HEK293 (cell line): ENCODE measurements around the gene TBC1D22A.

ENCODE experiments used
- CTCF ChIA-PET: fragments of 350-600 bp; formaldehyde crosslinking; extraction: SDS; loops from one replicate; lab custom pipeline; 2021; ENCODE audit warnings: antibody characterized with exemption; lab: Yijun Ruan, JAX
- POLR2A ChIA-PET: fragments of 300-600 bp; formaldehyde crosslinking; extraction: SDS; loops from one replicate; lab custom pipeline; 2020; ENCODE audit warnings: antibody characterized with exemption, inconsistent platforms; lab: Yijun Ruan, JAX
- H3K27ac ChIP-seq: fragments of 200-500 bp; sonication (Bioruptor generic); 2 replicates; pipeline ENCODE4 v1.5.1; 2014; ENCODE audit warnings: low read depth, low read length, control low read depth, inconsistent platforms; ENCODE audit errors: extremely low read depth
- H3K36me3 ChIP-seq, 2 experiments: fragments of 200-500 bp in 1 of 2; sonication (Bioruptor generic) in 1 of 2; 1 replicate in 1 of 2; 2 replicates in 1 of 2; pipeline ENCODE4 v1.5.1; 2014 to 2017; ENCODE audit warnings: inconsistent platforms in 2 of 2, low read length in 2 of 2; ENCODE audit not compliant: control insufficient read depth in 2 of 2, insufficient read depth in 1 of 2
- H3K4me1 ChIP-seq: fragments of 200-500 bp; sonication (Bioruptor generic); 2 replicates; pipeline ENCODE4 v1.5.1; 2014; ENCODE audit warnings: mild to moderate bottlenecking, low read length, inconsistent platforms; ENCODE audit not compliant: control insufficient read depth, insufficient read depth
- H3K4me3 ChIP-seq: 2 replicates; pipeline ENCODE4 v1.5.1; 2011; ENCODE audit warnings: low read depth, mild to moderate bottlenecking, control low read depth, low read length, moderate library complexity
- H3K9me3 ChIP-seq: fragments of 200-500 bp; sonication (Bioruptor generic); 2 replicates; pipeline ENCODE4 v1.5.1; 2014; ENCODE audit warnings: low read depth, low read length, inconsistent platforms; ENCODE audit not compliant: control insufficient read depth, insufficient read depth
- BCL11A ChIP-seq: fragments of 450-650 bp; formaldehyde crosslinking; IDR thresholded peaks from 2 replicates; pipeline ENCODE4 v1.5.1; 2016; ENCODE audit warnings: low read depth, missing biosample characterization, missing genetic modification characterization
- BCL6B ChIP-seq: fragments of 450-650 bp; formaldehyde crosslinking; IDR thresholded peaks from 2 replicates; pipeline ENCODE4 v1.5.1; 2017; ENCODE audit warnings: missing biosample characterization, missing genetic modification characterization
- CTCF ChIP-seq: fragments of 450-650 bp; formaldehyde crosslinking; IDR thresholded peaks from 2 replicates; pipeline ENCODE4 v1.5.1; 2016; ENCODE audit warnings: missing biosample characterization, missing genetic modification characterization
- KLF17 ChIP-seq: fragments of 450-650 bp; formaldehyde crosslinking; IDR thresholded peaks from 2 replicates; pipeline ENCODE4 v1.5.1; 2016; ENCODE audit warnings: missing biosample characterization, missing genetic modification characterization
- KLF7 ChIP-seq: fragments of 450-650 bp; formaldehyde crosslinking; IDR thresholded peaks from 2 replicates; pipeline ENCODE4 v1.5.1; 2016; ENCODE audit warnings: missing biosample characterization, missing genetic modification characterization, borderline replicate concordance
- KLF9 ChIP-seq: fragments of 450-650 bp; formaldehyde crosslinking; IDR thresholded peaks from 2 replicates; pipeline ENCODE4 v1.5.1; 2016; ENCODE audit warnings: missing biosample characterization, missing genetic modification characterization, low read depth
- MEIS1 ChIP-seq: sonication (generic); formaldehyde crosslinking; IDR thresholded peaks from 2 replicates; pipeline ENCODE4 v1.8.1; 2022; ENCODE audit warnings: missing genetic modification reagents, mild to moderate bottlenecking, borderline replicate concordance
- SP7 ChIP-seq: fragments of 450-650 bp; formaldehyde crosslinking; IDR thresholded peaks from 2 replicates; pipeline ENCODE4 v1.5.1; 2016; ENCODE audit warnings: missing biosample characterization, missing genetic modification characterization
- YY2 ChIP-seq: fragments of 450-650 bp; formaldehyde crosslinking; IDR thresholded peaks from 2 replicates; pipeline ENCODE4 v1.5.1; 2016; ENCODE audit warnings: missing biosample characterization, missing genetic modification characterization
- ZBTB8A ChIP-seq: fragments of 450-650 bp; formaldehyde crosslinking; IDR thresholded peaks from 2 replicates; pipeline ENCODE4 v1.5.1; 2016; ENCODE audit warnings: missing biosample characterization, missing genetic modification characterization
- ZNF155 ChIP-seq: fragments of 450-650 bp; formaldehyde crosslinking; IDR thresholded peaks from 2 replicates; pipeline ENCODE4 v1.5.1; 2016; ENCODE audit warnings: missing biosample characterization, missing genetic modification characterization
- ZNF214 ChIP-seq: fragments of 450-650 bp; formaldehyde crosslinking; IDR thresholded peaks from 2 replicates; pipeline ENCODE4 v1.5.1; 2017; ENCODE audit warnings: missing biosample characterization, mild to moderate bottlenecking, missing genetic modification characterization, borderline replicate concordance
- ZNF23 ChIP-seq: fragments of 450-650 bp; formaldehyde crosslinking; IDR thresholded peaks from 2 replicates; pipeline ENCODE4 v1.5.1; 2016; ENCODE audit warnings: missing biosample characterization, missing genetic modification characterization, borderline replicate concordance
- ZNF544 ChIP-seq: fragments of 450-650 bp; formaldehyde crosslinking; IDR thresholded peaks from 2 replicates; pipeline ENCODE4 v1.5.0; 2017; ENCODE audit warnings: missing biosample characterization, missing genetic modification characterization
- ZNF561 ChIP-seq: fragments of 450-650 bp; IDR thresholded peaks from 2 replicates; pipeline ENCODE4 v1.5.1; 2018; ENCODE audit warnings: missing biosample characterization, missing genetic modification characterization, borderline replicate concordance
- ZNF585B ChIP-seq: fragments of 450-650 bp; formaldehyde crosslinking; IDR thresholded peaks from 2 replicates; pipeline ENCODE4 v1.5.1; 2016; ENCODE audit warnings: missing biosample characterization, missing genetic modification characterization
- ZNF677 ChIP-seq: fragments of 450-650 bp; IDR thresholded peaks from 2 replicates; pipeline ENCODE4 v1.5.0; 2018; ENCODE audit warnings: missing biosample characterization, mild to moderate bottlenecking, missing genetic modification characterization, moderate library complexity
- ZNF701 ChIP-seq: fragments of 450-650 bp; formaldehyde crosslinking; IDR thresholded peaks from 2 replicates; pipeline ENCODE4 v1.5.1; 2016; ENCODE audit warnings: missing biosample characterization, missing genetic modification characterization
- ZNF707 ChIP-seq: fragments of 450-650 bp; formaldehyde crosslinking; IDR thresholded peaks from 2 replicates; pipeline ENCODE4 v1.5.1; 2016; ENCODE audit warnings: missing biosample characterization, missing genetic modification characterization

Gene TBC1D22A

GRCh38 chr22:46826438-46827135 lies 64.1 kb downstream of the TBC1D22A start:
- H3K36me3 ChIP-seq = peaks cover 0 to 17% of the 10 kb centered on the region in 2 experiments; a peak in 2 of 3 replicates
- no peaks in the 10 kb centered on the region for H3K9me3 ChIP-seq
- no peak overlapping the region for H3K27ac ChIP-seq
- no peak overlapping the region for H3K4me3 ChIP-seq
- H3K4me1 ChIP-seq = peaks cover 25% of the 10 kb centered on the region
- CTCF ChIA-PET = interaction anchor here (0.6 to 2.4 kb wide), 6 partner anchors 9 to 1413 kb away, joined by 3 to 21 read pairs (median 4); no protein-coding TSS in a partner anchor
- no peak for TF ChIP-seq KLF17 (tag by site-specific recombination)
- no peak for TF ChIP-seq YY2 (tag by site-specific recombination)
- no peak for TF ChIP-seq ZBTB8A (tag by site-specific recombination)
- no peak for TF ChIP-seq CTCF (tag by site-specific recombination)
- no peak for TF ChIP-seq BCL11A (tag by site-specific recombination)
- no peak for TF ChIP-seq ZNF707 (tag by site-specific recombination)
- no peak for TF ChIP-seq ZNF677 (tag by site-specific recombination)
- TF ChIP-seq KLF7 (tag by site-specific recombination) = no peak
- no peak for TF ChIP-seq KLF9 (tag by site-specific recombination)
- no peak for TF ChIP-seq BCL6B (tag by site-specific recombination)
- TF ChIP-seq SP7 = no peak
- POLR2A ChIA-PET = no interaction called here

- Histone ChIP-seq H3K9me3 (no peaks in the 10 kb centered on the region), H3K36me3 (peaks cover 0 to 17% of the 10 kb centered on the region in 2 experiments; a peak in 2 of 3 replicates), H3K4me1 (peaks cover 25% of the 10 kb centered on the region), H3K27ac (no peak overlapping the region), H3K4me3 (no peak overlapping the region)
- ChIA-PET POLR2A (interaction anchor here (1.0 kb wide), 1 partner anchor 65 kb away, joined by 3 read pairs; the partner anchor contains the start of gene TBC1D22A), CTCF (interaction anchor here (0.6 to 2.4 kb wide), 6 partner anchors 9 to 1413 kb away, joined by 3 to 21 read pairs (median 4); no protein-coding TSS in a partner anchor)
- TF ChIP-seq ZNF23 (tag by site-specific recombination) (no peak), ZNF585B (tag by site-specific recombination) (no peak), ZNF214 (tag by site-specific recombination) (no peak), MEIS1 (CRISPR knock-in tag) (no peak), ZNF544 (tag by site-specific recombination) (no peak), ZNF155 (tag by site-specific recombination) (no peak), ZNF701 (no peak), ZNF561 (tag by site-specific recombination) (no peak), KLF9 (tag by site-specific recombination) (no peak)
Observed at GRCh38 chr22:46827136-46827780, 64.8 kb downstream of the TBC1D22A start.
